DMS 273 (cell line): ENCODE measurements around the gene DACH2.
"Not testable (repeated sequence)": the region's sequence is repeated elsewhere in the genome, so short reads cannot be mapped to it uniquely, and the experiment has no call there.

Experiments
- DNase-seq: peaks from one replicate; lab custom pipeline; 2025; ENCODE audit not compliant: unreplicated experiment; lab: John Stamatoyannopoulos, UW

DACH2 gene

GRCh38 chrX:86148024-86148511 is at the start of gene DACH2:
Gene DACH2, plus strand, starts transcription at chrX:86148451.
- DNase-seq, result peak; percentile 81

GRCh38 chrX:86102341-86102740 is 45.9 kb upstream of the DACH2 start:
- no peak for DNase-seq

GRCh38 chrX:86103061-86103460 is 45.2 kb upstream of the DACH2 start:
- no peak for DNase-seq

- DNase-seq, result no peak
Measured at GRCh38 chrX:86104526-86104925, 43.7 kb upstream of the DACH2 start.

GRCh38 chrX:86121916-86122315 is 26.3 kb upstream of the DACH2 start:
- no peak for DNase-seq

- DNase-seq, result peak; percentile 35
Measured at GRCh38 chrX:86133761-86134160, 14.5 kb upstream of the DACH2 start.

GRCh38 chrX:86137071-86137470 is 11.2 kb upstream of the DACH2 start:
- no peak for DNase-seq

- DNase-seq, result no peak
Measured at GRCh38 chrX:86141786-86142185, 6.5 kb upstream of the DACH2 start.

GRCh38 chrX:86146102-86146501 is 2.1 kb upstream of the DACH2 start:
- DNase-seq, result no peak

GRCh38 chrX:86148594-86148993 is 343 bp downstream of the DACH2 start:
- DNase-seq, result peak; percentile 17

GRCh38 chrX:86149119-86149518 is 868 bp downstream of the DACH2 start:
- no peak for DNase-seq

- DNase-seq, result no peak
Measured at GRCh38 chrX:86154553-86154952, 6.3 kb downstream of the DACH2 start.

- DNase-seq, result peak; percentile 65
Measured at GRCh38 chrX:86171366-86171765, 23.1 kb downstream of the DACH2 start.

- DNase-seq, result no peak
Measured at GRCh38 chrX:86178906-86179305, 30.7 kb downstream of the DACH2 start.

- DNase-seq, result not testable (repeated sequence)
Measured at GRCh38 chrX:86181325-86181724, 33.1 kb downstream of the DACH2 start.

- no peak for DNase-seq
Measured at GRCh38 chrX:86192827-86193226, 44.6 kb downstream of the DACH2 start.

- DNase-seq, result no peak
Measured at GRCh38 chrX:86194758-86195157, 46.5 kb downstream of the DACH2 start.

GRCh38 chrX:86195343-86195742 is 47.1 kb downstream of the DACH2 start:
- no peak for DNase-seq

GRCh38 chrX:86197815-86198214 is 49.6 kb downstream of the DACH2 start:
- DNase-seq, result no peak

- no peak for DNase-seq
Measured at GRCh38 chrX:86210772-86211171, 62.5 kb downstream of the DACH2 start.

- DNase-seq, result no peak
Measured at GRCh38 chrX:86215260-86215659, 67.0 kb downstream of the DACH2 start.

- no peak for DNase-seq
Measured at GRCh38 chrX:86237482-86237881, 89.2 kb downstream of the DACH2 start.

- DNase-seq, result no peak
Measured at GRCh38 chrX:86241547-86241946, 93.3 kb downstream of the DACH2 start.

GRCh38 chrX:86263526-86263925 is 115.3 kb downstream of the DACH2 start:
- DNase-seq, result no peak
